Stimulated activated CD4-positive, alpha-beta T cell treated with anti-CD3 and anti-CD28 coated beads, Interleukin-1b, Interleukin-23, amount 100 ng/mL, for 4 hours (primary cell): ENCODE measurements around the gene CEP192.
A peak's percentile ranks its signal among the peaks of the same experiment; 100 is the strongest.

Experiments used
- DNase-seq, 2 donors: peaks; one replicate each; pipeline ENCODE4 v3.0.0-alpha.2; 2020; ENCODE audit warnings: low read depth in 2 of 2

Gene CEP192

DNA sequence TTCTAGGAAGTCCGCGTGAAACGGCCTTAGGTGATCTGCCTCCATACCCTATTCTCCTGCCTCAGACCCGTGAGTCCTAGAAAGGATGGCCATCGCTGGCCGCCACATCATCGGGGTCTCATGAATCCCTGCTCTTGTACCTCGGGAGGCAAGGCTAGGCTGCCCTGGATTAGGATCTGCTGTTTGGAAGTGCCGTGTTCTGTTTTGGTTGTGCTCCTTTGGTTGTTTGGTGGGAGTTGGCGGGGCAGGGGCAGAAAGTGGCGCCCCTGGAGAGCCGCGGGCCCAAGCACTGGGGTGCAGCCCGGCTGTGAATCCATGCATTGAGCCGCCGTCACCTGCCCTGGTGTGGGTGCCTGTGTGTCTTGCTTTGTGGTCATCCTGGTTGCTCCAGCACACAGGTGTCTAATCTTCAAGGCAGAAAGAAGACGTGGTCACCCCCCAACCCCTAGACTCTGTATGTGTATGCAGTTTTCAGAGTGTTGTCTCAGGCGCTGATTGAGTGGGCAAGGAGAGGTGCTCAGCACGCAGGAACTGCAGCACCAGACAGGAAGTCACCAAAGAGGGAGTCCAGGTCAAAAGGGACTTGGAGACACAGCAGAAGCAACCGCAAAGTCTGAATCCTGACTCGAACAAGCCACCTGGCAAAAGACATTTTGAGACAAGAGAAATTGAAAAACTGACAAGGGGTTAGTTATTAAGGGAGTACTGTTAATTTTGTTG lies 147.4 kb downstream of the CEP192 start:
- no peak for DNase-seq

DNA sequence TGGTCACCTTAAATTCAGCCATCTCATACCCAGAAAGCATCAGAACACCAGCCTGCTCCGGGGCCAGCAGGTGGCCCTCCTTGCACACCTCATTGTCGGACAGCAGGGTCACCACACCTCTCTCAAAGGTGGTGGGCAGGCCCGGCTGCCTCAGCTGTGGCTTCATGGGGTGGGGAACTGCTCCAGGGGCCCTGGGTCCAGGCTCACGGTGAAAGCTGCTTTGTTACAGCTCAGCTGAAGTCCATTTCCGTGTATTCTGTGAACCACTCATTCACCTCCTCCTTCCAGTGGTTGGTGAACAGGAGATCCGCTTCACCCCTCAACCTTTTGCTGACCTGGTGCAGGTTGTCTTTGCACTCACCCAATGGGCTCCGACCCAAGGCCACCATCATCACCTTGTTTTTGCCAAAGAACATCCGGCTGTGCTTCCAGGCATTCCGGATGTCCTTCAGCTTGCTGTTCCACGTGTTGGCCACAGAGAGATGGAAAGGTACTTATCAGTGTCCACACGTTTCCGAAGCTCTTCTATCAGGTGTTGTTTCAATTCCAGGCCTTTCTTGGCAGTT lies 148.8 kb downstream of the CEP192 start:
- no peak for DNase-seq

- no peak for DNase-seq
Observed at GRCh38 chr18:13141209-13141608, 150.0 kb downstream of the CEP192 start.

- no peak for DNase-seq
Observed at GRCh38 chr18:13145636-13146190, 154.6 kb downstream of the CEP192 start.

DNA sequence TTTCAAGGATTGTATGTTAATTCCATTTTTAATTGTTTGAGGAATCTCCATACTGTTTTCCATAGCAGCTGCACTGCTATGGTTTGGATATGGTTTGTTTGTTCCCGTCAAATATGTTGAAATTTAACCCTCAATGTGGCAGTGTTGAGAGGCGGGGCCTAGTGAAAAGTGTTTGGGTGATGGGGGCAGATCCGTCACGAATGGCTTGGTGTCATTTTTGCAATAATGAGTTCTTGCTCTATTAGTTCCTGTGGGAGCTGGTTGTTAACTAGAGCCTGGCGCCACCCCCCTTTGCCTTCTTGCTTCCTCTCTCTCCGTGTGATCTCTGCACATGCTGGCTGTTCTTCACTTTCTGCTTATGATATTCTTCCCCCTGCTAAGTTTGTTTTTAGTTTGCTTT lies 156.0 kb downstream of the CEP192 start:
- DNase-seq = no peak

- no peak for DNase-seq
Observed at GRCh38 chr18:13151656-13152055, 160.5 kb downstream of the CEP192 start.

DNA sequence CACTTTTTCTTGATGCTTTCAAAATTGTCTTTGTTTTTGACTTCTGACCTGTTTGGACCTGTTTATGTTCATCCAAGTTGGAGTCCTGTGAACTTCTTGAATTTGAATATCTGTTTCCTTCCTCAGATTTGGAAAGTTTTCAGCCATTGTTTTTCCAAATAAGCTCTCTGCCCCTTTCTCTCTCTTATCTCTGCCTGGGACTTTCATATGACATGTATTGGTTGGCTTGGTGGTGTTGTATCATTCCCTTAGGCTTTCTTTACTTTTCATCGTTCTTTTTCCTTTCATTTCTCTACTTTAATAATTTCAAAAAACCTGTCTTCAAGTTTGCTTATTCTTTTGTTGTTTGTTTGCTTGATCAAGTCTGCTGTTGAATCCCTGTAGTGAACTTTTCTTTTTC lies 167.3 kb downstream of the CEP192 start:
- DNase-seq = no peak

DNA sequence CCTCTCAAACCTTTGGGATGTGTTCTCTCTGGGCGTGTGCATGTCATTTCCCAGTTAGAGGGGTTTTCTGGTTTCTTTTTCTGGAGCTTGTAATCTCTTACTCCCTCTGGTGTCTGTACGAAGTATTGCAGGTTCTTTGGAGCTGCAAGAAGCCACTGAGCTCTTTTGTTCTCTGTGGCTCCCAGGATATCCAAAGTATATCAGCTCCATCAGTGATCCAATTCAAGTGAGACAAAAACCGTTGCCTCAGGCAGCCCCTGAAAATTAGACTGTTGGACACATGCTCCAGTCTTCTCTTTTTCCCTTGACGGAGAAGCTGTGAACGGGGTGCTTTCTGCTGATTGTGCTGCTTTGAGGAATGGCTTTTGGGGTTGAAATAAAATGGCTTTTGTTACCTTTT lies 168.4 kb downstream of the CEP192 start:
- peak in 1 of 2 donors; percentile 31 for DNase-seq

GRCh38 chr18:13161276-13161899 lies 170.2 kb downstream of the CEP192 start:
- no peak for DNase-seq

DNA sequence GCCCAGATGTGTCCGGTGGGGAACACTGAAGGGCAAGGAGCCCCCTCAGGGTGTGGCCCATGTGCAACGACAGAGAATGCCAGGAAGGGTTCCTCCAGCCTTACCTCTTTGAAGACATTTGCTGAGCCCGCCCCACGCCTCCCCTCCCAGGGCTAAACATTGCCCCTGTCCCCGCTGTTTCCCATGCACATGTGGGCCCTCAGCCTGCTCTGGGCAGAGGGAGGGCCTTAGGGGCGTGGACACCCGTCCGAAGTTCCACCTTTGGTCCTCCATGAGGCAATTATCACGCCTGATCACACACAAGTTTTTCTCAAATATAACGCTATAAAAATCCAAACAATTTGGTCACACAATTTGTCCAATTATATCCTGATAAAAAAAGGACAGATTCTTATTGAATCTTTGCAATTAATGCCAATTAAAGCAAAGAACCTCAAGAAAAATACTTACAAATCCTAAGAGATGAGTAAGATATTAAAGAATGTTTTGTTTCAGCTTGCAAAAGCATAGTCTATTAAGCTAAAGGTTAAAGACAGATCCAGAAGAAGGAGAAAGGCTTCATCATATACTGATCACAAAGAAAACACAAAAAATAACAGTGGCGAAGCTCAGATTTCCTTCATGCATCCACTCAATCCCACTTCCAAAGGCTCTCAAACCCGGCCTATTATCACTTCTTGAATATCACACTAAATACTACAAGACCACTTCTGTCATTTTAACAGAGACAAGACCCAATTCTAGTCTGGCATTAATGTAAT lies 172.2 kb downstream of the CEP192 start:
- DNase-seq = no peak

DNA sequence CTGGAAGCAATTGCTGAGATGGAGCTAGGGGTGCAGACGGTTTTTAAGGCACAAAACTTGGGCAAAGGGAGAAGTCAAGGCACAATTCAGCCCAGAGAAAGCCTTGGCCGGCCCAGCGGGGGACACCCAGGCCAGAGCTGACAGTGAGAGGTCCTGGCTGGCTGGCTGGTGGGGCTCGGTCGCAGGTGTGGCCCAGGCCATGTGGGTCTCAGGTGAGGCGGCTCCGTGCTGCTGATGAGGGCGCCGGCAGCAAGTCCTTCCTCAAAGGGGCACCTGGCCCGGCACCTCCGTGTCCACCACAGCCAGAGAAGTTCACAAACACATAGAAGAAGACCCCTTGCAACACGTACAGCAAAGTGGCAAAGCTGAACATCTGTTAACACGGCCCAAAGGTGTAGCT lies 173.2 kb downstream of the CEP192 start:
- no peak for DNase-seq

- DNase-seq = no peak
Observed at GRCh38 chr18:13165636-13166423, 174.7 kb downstream of the CEP192 start.

DNA sequence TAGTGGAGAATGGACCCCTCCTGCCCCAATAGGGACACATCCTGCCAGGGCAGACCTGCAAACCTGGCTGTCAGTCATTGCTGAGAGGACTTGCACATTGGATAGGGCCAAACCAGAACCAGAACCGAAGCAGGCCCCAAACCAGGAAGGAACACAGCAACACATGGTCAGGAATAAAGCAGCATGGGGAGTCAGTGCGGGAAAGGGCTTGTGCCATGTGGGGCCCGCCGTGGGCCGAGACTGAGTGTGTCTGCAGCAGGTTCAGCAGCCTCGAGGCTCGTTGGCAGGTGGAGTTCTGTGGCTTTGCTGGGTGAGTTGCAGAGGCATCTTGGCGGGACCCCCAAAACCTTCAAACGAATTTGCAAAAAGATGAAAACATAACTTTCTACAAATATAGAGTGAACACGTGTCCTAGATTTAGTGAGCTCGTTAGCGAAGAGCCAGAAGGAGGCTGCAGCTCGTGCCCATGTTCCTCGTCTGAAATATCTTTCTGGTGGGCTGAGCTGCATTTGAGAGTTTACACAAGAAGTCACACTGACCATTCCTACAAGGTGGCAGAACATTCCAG lies 182.5 kb downstream of the CEP192 start:
- DNase-seq = no peak
